Uterus (tissue), 2 donors: ENCODE measurements around the gene IREB2.

ENCODE experiments used
- CTCF ChIP-seq, 4 experiments: fragments of 200-600 bp in 2 of 4; fragments of 450-650 bp in 2 of 4; sonication (generic) in 2 of 4; IDR thresholded peaks; one replicate each; pipeline ENCODE4 v1.5.1; 2016 to 2019; ENCODE audit warnings: antibody characterized with exemption in 4 of 4, mild to moderate bottlenecking in 2 of 4, moderate library complexity in 1 of 4
- POLR2A ChIP-seq, 2 donors: fragments of 450-650 bp; IDR thresholded peaks; one replicate each; pipeline ENCODE4 v1.6.1; 2016; ENCODE audit warnings: antibody characterized with exemption in 2 of 2, mild to moderate bottlenecking in 1 of 2, moderate library complexity in 1 of 2

- TF ChIP-seq CTCF (IDR thresholded peaks at IDR 0.05) = no peak
- TF ChIP-seq POLR2A (IDR thresholded peaks at IDR 0.05) = no peak
Measured at GRCh38 chr15:78456426-78456825, 18.4 kb downstream of the IREB2 start.
